ENCODE data around the gene CASQ1.

CASQ1 gene

DNA sequence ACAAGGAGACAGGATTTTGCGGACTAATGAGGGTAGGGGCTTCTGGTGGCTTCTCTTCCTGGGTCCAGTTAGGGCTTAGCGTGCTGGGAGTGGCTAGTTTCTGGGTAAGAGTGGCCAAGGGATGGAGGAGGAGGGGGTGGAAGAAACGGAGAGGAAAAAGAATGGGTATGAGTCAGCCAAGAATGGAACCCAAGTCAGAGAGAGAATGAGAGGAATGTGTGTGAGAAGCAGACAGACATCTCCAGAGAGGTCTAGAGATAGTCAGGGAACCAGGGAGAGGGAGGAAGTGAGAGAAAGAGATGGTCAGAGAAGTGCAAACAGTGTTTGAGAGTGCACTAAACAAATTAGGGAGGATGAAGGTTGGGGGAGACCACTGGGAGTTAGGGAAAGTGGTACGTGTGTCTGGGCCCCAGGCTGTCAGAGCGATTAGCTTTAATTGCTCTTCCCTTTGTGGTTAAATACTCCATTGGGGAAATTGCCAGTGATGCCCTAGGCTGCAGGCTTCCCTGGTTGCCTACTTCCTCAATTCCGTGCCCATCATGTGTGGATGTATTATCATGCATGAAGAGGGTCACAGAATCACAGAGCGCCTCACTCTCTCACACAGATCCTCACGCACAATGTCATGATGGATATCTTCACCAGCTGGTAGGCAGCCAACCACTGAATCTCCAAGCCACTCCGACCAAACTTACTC is 16.2 kb downstream of the CASQ1 start (continued):
- TF ChIP-seq, protein P1, sequence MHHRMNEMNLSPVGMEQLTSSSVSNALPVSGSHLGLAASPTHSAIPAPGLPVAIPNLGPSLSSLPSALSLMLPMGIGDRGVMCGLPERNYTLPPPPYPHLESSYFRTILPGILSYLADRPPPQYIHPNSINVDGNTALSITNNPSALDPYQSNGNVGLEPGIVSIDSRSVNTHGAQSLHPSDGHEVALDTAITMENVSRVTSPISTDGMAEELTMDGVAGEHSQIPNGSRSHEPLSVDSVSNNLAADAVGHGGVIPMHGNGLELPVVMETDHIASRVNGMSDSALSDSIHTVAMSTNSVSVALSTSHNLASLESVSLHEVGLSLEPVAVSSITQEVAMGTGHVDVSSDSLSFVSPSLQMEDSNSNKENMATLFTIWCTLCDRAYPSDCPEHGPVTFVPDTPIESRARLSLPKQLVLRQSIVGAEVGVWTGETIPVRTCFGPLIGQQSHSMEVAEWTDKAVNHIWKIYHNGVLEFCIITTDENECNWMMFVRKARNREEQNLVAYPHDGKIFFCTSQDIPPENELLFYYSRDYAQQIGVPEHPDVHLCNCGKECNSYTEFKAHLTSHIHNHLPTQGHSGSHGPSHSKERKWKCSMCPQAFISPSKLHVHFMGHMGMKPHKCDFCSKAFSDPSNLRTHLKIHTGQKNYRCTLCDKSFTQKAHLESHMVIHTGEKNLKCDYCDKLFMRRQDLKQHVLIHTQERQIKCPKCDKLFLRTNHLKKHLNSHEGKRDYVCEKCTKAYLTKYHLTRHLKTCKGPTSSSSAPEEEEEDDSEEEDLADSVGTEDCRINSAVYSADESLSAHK (tag by site-specific recombination; IDR thresholded peaks at IDR 0.05) = no peak
- TF ChIP-seq PRDM1 (tag by site-specific recombination; IDR thresholded peaks at IDR 0.05) = peak; percentile 91
- no peak for TF ChIP-seq MEIS1 (CRISPR knock-in tag; IDR thresholded peaks at IDR 0.05; ENCODE audit: borderline replicate concordance)
- 0 out of 2 replicates have a peak, but pooled peaks have one; percentile 30 for TF ChIP-seq ZBTB7A (tag by site-specific recombination; IDR thresholded peaks at IDR 0.05; ENCODE audit: low read depth)
- TF ChIP-seq KLF9 (tag by site-specific recombination; IDR thresholded peaks at IDR 0.05; ENCODE audit: low read depth) = no peak
- no peak for TF ChIP-seq ZNF677 (tag by site-specific recombination; IDR thresholded peaks at IDR 0.05)
- no peak for TF ChIP-seq ZNF791 (tag by site-specific recombination; IDR thresholded peaks at IDR 0.05)
- TF ChIP-seq SP2 (tag by site-specific recombination; IDR thresholded peaks at IDR 0.05) = no peak
- TF ChIP-seq HOXD13 (CRISPR knock-in tag; IDR thresholded peaks at IDR 0.05; ENCODE audit: borderline replicate concordance) = no peak
- TF ChIP-seq ZNF184 (tag by site-specific recombination; IDR thresholded peaks at IDR 0.05) = no peak
- no peak for TF ChIP-seq ZNF350 (tag by site-specific recombination; IDR thresholded peaks at IDR 0.05)
- no peak for TF ChIP-seq ZNF701 (tag by site-specific recombination; IDR thresholded peaks at IDR 0.05)
- TF ChIP-seq, protein P2, sequence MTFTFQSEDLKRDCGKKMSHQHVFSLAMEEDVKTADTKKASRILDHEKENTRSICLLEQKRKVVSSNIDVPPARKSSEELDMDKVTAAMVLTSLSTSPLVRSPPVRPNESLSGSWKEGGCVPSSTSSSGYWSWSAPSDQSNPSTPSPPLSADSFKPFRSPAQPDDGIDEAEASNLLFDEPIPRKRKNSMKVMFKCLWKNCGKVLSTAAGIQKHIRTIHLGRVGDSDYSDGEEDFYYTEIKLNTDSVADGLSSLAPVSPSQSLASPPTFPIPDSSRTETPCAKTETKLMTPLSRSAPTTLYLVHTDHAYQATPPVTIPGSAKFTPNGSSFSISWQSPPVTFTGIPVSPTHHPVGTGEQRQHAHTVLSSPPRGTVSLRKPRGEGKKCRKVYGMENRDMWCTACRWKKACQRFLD (tag by site-specific recombination; IDR thresholded peaks at IDR 0.05) = no peak
- TF ChIP-seq, protein P3, sequence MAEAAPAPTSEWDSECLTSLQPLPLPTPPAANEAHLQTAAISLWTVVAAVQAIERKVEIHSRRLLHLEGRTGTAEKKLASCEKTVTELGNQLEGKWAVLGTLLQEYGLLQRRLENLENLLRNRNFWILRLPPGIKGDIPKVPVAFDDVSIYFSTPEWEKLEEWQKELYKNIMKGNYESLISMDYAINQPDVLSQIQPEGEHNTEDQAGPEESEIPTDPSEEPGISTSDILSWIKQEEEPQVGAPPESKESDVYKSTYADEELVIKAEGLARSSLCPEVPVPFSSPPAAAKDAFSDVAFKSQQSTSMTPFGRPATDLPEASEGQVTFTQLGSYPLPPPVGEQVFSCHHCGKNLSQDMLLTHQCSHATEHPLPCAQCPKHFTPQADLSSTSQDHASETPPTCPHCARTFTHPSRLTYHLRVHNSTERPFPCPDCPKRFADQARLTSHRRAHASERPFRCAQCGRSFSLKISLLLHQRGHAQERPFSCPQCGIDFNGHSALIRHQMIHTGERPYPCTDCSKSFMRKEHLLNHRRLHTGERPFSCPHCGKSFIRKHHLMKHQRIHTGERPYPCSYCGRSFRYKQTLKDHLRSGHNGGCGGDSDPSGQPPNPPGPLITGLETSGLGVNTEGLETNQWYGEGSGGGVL (tag by site-specific recombination; IDR thresholded peaks at IDR 0.05) = no peak
- no peak for TF ChIP-seq SP7 (tag by site-specific recombination; IDR thresholded peaks at IDR 0.05)
- no peak for TF ChIP-seq ZNF555 (tag by site-specific recombination; conservative IDR thresholded peaks at IDR 0.05)
- TF ChIP-seq, protein P4, sequence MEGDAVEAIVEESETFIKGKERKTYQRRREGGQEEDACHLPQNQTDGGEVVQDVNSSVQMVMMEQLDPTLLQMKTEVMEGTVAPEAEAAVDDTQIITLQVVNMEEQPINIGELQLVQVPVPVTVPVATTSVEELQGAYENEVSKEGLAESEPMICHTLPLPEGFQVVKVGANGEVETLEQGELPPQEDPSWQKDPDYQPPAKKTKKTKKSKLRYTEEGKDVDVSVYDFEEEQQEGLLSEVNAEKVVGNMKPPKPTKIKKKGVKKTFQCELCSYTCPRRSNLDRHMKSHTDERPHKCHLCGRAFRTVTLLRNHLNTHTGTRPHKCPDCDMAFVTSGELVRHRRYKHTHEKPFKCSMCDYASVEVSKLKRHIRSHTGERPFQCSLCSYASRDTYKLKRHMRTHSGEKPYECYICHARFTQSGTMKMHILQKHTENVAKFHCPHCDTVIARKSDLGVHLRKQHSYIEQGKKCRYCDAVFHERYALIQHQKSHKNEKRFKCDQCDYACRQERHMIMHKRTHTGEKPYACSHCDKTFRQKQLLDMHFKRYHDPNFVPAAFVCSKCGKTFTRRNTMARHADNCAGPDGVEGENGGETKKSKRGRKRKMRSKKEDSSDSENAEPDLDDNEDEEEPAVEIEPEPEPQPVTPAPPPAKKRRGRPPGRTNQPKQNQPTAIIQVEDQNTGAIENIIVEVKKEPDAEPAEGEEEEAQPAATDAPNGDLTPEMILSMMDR (tag by site-specific recombination; IDR thresholded peaks at IDR 0.05) = no peak
- peak; percentile 86 for TF ChIP-seq ZBTB48 (tag by site-specific recombination; IDR thresholded peaks at IDR 0.05)
- TF ChIP-seq ZNF658 (tag by site-specific recombination; IDR thresholded peaks at IDR 0.05) = no peak
- TF ChIP-seq ZNF202 (tag by site-specific recombination; IDR thresholded peaks at IDR 0.05; ENCODE audit: borderline replicate concordance) = no peak
- no peak for TF ChIP-seq ZEB2 (tag by site-specific recombination; IDR thresholded peaks at IDR 0.05)
- TF ChIP-seq ZNF211 (tag by site-specific recombination; IDR thresholded peaks at IDR 0.05; ENCODE audit: low read depth) = no peak
- TF ChIP-seq GLI2 (tag by site-specific recombination; IDR thresholded peaks at IDR 0.05; ENCODE audit: borderline replicate concordance, low read depth) = no peak
- no peak for TF ChIP-seq KLF7 (tag by site-specific recombination; IDR thresholded peaks at IDR 0.05; ENCODE audit: borderline replicate concordance)
- TF ChIP-seq ZNF544 (tag by site-specific recombination; IDR thresholded peaks at IDR 0.05) = no peak
- no peak for TF ChIP-seq ZNF239 (tag by site-specific recombination; IDR thresholded peaks at IDR 0.05)
- no peak for TF ChIP-seq MZF1 (tag by site-specific recombination; IDR thresholded peaks at IDR 0.05; ENCODE audit: borderline replicate concordance)
- TF ChIP-seq, protein P5, sequence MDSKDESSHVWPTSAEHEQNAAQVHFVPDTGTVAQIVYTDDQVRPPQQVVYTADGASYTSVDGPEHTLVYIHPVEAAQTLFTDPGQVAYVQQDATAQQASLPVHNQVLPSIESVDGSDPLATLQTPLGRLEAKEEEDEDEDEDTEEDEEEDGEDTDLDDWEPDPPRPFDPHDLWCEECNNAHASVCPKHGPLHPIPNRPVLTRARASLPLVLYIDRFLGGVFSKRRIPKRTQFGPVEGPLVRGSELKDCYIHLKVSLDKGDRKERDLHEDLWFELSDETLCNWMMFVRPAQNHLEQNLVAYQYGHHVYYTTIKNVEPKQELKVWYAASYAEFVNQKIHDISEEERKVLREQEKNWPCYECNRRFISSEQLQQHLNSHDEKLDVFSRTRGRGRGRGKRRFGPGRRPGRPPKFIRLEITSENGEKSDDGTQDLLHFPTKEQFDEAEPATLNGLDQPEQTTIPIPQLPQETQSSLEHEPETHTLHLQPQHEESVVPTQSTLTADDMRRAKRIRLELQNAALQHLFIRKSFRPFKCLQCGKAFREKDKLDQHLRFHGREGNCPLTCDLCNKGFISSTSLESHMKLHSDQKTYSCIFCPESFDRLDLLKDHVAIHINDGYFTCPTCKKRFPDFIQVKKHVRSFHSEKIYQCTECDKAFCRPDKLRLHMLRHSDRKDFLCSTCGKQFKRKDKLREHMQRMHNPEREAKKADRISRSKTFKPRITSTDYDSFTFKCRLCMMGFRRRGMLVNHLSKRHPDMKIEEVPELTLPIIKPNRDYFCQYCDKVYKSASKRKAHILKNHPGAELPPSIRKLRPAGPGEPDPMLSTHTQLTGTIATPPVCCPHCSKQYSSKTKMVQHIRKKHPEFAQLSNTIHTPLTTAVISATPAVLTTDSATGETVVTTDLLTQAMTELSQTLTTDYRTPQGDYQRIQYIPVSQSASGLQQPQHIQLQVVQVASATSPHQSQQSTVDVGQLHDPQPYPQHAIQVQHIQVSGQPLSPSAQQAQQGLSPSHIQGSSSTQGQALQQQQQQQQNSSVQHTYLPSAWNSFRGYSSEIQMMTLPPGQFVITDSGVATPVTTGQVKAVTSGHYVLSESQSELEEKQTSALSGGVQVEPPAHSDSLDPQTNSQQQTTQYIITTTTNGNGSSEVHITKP (tag by site-specific recombination; IDR thresholded peaks at IDR 0.05) = peak; percentile 7; the same call in 1 of the 2 replicates
- no peak for TF ChIP-seq ZFP69B (tag by site-specific recombination; IDR thresholded peaks at IDR 0.05)

Data from HEK293 (cell line).